Epidermal melanocyte (primary cell): ENCODE measurements around the gene CPPED1.

Source experiments
- DNase-seq: peaks from one replicate; pipeline ENCODE4 v3.0.0; 2011; ENCODE audit warnings: low spot score; ENCODE audit not compliant: insufficient read length

The CPPED1 gene

GRCh38 chr16:12652924-12653323 lies 150.8 kb downstream of the CPPED1 start:
- DNase-seq: no peak

GRCh38 chr16:12651765-12652512 lies 151.7 kb downstream of the CPPED1 start:
- no peak for DNase-seq

DNA sequence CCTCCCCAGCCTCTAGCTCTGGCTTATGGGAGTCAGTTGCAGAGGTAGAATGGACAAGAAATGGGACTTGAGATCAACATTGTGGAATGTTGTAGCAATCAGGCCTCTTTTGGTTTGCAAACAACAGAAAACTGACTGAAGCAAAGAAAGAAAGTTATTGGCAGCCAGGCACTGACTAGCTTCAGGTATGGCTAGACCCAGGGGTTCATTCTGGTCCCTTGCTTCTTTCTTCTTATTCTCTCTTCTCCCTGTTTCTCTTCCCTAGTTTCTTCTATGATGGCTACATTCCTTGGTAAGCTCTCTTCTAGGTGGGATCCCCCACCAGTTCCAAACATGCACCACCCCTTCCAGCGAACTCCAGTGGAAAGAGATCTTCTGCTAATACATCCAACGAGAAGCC lies 154.3 kb downstream of the CPPED1 start:
- no peak for DNase-seq

DNA sequence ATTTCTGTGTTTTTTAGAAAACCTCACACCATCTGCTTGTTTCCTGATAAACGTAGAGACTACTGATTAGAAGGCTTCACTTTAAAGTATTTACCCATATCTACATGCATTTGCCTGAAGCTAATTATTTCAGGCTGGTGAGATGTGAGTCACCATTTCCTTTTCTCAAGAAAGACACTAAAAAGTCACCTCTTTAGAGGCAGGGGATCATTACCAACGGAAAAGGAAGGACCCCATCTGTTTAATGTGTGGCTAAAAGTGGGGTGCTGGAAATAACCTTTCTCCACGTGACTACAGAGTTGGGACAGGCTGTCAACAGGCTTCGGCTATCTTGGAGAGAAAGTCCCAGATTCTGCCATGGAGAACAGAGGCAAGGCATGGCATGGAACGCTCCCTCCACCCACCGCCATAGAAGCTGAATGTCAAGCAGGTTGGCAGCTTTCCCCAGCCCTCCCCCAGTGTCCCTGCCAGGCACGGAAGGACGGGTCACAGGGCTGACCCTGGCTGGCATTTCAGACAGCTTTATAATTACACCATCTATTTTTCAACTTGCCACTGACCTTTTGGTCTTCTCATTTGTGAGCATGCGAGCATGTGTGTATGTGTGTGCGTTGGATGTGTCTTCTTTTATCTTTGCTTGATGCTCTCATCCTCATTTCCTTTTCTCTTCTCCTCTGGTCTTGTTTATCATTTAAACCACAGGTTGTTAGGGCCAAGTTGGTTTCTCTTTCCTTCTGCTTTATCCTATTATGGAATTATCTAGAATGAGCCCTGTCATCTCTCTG lies 157.0 kb downstream of the CPPED1 start:
- DNase-seq: no peak

DNA sequence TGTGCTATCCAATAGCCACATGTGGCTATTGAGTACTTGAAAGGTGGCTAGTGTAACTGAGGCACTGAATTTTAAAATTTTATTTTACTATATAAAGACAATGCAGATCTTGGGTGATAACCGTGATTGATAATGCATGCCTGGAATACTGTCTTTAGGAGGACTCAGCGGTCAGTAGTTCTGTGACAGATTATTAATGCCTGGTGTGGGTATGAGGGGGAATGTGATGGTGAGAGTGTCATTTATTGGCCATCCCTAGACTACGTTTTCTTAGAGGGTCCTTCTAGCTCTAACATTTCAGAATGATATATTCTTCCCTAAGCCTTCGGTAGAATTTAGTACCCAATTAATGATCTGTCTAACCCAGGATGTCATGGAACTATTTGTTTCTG lies 157.6 kb downstream of the CPPED1 start:
- DNase-seq: no peak

DNA sequence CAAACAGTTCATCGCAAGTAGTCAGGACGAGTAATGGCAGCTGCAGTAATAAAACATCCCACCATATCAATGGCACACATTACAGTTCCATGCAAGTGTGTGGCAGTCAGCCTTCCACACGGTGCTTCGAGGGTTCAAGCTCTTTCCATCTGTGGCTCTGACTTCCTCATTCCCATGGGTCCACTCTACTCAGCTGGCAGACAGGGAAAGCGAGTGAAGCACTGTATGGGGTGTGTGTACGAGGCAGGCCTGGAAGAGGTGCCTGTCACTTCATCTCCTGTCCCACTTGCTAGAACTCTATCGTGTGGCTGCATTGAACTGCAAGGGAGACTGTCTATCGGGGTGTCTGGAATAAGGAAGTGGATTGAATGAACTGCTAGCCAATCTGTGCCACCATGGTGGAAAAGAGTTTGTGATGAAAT lies 160.6 kb downstream of the CPPED1 start:
- no peak for DNase-seq

- DNase-seq: no peak
Measured at GRCh38 chr16:12639044-12639443, 164.6 kb downstream of the CPPED1 start.

DNA sequence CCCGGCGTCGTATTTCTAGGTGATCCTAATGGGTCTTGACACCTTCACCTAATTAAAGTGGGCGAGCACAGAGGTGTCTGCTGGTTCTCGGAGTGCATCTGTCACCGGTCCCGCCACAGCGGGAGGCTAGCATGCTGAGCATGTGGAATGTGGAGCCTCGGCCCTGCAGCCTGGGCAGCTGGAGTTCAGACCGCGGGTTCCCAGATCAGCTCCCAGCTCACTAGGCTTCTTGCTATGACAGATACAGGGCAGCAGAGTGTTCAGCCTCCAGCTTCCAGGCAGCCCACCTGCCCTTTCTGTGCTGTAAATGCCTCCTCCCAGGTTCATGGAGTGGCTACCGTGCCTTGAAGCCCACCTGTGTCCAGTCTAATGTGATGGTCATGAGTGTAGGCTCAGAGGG lies 166.7 kb downstream of the CPPED1 start:
- DNase-seq: no peak

- no peak for DNase-seq
Measured at GRCh38 chr16:12629271-12629670, 174.4 kb downstream of the CPPED1 start.

DNA sequence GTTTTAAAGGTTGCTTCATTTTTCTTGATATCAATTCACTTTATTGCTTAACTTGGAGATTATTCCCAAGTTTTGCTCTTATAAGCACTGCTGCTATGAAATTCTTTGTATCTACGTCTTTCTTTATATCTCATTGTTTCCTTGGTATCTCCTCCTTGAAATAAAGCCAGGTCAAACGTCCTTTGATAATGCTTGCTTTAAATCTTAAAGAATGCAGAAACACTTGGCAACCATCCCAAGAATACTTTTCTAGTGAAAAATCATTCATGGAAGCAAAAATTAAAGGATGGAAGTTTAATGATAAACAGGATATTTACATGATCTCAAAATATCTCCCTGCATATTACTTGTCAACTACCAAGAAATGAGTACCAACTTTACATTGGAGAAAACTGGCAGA lies 175.2 kb downstream of the CPPED1 start:
- DNase-seq: no peak

DNA sequence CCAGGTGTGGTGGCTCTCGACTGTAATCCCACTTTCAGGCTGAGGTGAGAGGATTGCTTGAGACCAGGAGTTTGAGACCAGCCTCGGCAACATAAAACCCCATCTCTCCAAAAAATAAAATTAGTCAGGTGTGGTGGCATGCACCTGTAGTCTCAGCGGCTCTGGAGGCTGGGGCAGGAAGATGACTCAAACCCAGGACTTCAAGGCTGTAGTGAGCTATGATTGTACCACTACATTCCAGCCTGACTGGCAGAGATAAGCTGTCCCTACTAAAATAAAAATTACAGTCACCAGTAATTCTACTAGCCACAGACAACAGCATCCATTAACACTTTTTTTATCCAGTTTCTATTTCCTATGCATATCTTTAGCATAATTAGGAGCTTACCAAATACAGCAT lies 176.3 kb downstream of the CPPED1 start:
- no peak for DNase-seq

- DNase-seq: no peak
Measured at GRCh38 chr16:12626411-12626810, 177.3 kb downstream of the CPPED1 start.

GRCh38 chr16:12625716-12626115 lies 178.0 kb downstream of the CPPED1 start:
- no peak for DNase-seq

DNA sequence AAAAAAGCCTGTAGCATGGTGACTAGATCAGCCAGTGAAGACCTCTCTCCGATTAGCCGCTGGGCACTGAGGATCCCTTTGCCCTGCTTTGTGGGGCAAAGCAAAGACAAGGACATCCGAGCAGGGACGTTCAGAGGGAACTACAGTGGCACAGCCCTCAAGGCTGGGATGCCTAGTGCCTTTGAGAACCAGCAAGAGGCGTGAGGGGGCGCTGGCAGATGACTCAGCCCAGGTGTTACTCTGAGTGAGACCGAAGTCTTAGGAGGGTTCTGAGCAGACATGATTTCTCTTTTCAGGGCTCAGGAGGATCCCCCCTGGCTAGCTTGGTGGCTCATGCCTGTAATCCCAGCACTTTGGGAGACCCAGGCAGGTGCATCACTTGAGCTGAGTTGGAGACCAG lies 178.6 kb downstream of the CPPED1 start:
- no peak for DNase-seq

- no peak for DNase-seq
Measured at GRCh38 chr16:12620150-12620549, 183.5 kb downstream of the CPPED1 start.

- no peak for DNase-seq
Measured at GRCh38 chr16:12618515-12618914, 185.2 kb downstream of the CPPED1 start.

- DNase-seq: no peak
Measured at GRCh38 chr16:12617401-12617819, 186.3 kb downstream of the CPPED1 start.

DNA sequence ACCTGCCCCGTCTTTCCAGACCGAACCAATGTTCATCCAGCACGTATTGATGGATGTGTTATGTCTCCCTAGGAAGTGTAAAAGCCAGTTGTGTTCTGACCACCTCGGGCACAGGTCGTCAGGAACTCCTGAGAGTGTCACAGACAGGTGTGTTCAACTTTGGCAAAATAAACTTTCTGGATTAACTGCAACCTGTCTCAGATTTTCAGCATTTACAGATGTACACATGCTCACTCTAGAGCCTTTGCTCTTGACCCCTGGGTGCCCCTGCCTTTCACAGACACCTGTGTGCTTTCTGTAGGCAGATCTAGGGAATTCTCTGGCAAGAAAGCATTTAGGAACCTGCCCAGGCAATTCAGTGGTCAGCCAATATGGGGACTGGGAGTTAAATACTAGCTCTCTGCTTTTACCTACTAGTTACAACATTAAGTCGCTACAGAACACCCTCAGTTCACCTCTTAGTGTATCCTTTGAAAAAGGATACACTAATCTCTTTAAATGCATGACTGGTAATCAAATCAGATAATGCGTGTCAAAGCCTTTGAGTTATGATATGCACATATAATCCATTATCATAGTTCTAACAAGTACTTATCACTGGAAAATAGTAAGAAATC lies 188.9 kb downstream of the CPPED1 start:
- no peak for DNase-seq

GRCh38 chr16:12613992-12614661 lies 189.6 kb downstream of the CPPED1 start:
- DNase-seq: no peak

DNA sequence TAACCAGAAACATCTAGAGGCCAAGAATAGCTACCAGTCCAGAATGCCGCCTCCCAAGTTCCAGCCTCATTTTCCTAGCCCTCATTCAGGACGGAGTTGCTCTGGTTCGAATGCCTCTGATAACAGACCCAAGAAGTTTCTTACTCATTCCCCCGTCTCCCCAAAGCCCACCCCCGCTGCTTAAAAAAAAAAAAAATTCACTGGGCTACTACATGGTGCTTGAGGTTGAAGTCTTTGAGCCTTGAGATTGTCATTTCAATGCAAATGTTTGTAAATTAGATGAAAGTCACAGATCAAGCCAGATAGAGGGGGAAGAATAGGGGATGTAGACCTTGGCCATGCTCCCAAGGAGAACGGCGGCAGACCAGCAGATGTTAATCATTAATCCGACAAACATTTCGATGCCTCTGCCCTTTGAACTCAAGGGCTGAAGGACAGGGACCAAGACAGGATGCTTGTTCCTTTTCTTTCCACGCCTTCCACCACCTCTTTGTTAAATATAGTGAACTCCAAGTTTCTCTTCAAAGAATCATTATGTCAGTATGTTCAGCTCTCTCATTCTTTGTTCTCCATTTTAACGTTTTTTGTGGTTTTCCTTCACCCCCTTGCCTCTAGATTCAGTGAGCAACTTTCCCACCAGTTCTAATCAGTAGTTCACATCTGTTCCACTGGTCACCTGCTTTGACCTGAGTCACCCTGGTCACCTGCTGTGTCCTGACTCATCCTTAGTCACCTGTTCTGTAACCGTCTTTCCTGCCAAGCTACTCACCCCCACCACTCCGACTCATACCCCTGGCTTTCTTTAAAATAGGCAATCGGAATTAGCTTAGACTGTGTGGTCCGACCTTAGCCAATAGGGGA lies 190.3 kb downstream of the CPPED1 start:
- no peak for DNase-seq

DNA sequence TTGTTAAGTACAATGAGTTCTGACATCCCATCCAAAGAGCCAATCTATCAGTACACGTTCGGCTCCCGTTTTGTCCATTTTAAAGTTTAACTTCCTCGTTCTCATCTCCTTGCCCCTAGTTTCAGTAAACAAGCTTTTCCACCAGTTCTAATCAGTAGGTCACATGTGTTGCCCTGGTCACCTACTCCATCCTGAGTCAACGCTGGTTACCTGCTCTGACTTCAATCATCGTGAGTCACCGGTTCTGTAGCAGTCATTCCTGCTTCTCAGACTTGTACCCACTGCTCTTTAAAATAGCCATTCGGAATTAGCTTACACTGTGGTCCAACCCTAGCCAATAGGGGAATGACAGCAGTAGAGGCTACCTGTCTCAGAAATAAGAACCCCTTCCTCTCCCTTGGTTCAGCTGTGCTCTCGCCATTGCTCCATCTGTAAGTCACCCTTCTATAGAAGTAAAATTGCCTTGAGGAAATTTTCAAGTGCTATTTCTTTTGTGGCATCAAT lies 191.0 kb downstream of the CPPED1 start:
- no peak for DNase-seq
